Osteocyte (in vitro differentiated cells): Measurements from ENCODE around the gene ZNF354B. TPM values are rescaled to one million over a fixed set of nuclear protein-coding genes. Genes with fewer than 3 reads are reported as not detected.

ENCODE experiments used
- DNase-seq: peaks from one replicate; pipeline ENCODE4 v3.0.0; 2021; ENCODE audit warnings: mixed read lengths; ENCODE audit not compliant: unreplicated experiment; ENCODE audit errors: extremely low spot score
- H3K27ac Mint-ChIP-seq: one replicate; pipeline ENCODE4 v1.8.0; 2021; ENCODE audit warnings: mild to moderate bottlenecking, mixed read lengths; ENCODE audit not compliant: unreplicated experiment
- H3K27me3 Mint-ChIP-seq: one replicate; pipeline ENCODE4 v1.8.0; 2021; ENCODE audit warnings: mixed read lengths; ENCODE audit not compliant: unreplicated experiment
- H3K36me3 Mint-ChIP-seq: one replicate; pipeline ENCODE4 v1.8.0; 2021; ENCODE audit warnings: mixed read lengths; ENCODE audit not compliant: unreplicated experiment
- H3K4me1 Mint-ChIP-seq: one replicate; pipeline ENCODE4 v1.8.0; 2021; ENCODE audit warnings: mixed read lengths; ENCODE audit not compliant: unreplicated experiment
- H3K4me3 Mint-ChIP-seq: one replicate; pipeline ENCODE4 v1.8.0; 2021; ENCODE audit warnings: mild to moderate bottlenecking, moderate library complexity, mixed read lengths; ENCODE audit not compliant: unreplicated experiment
- H3K9me3 Mint-ChIP-seq: one replicate; pipeline ENCODE4 v1.8.0; 2021; ENCODE audit warnings: mixed read lengths; ENCODE audit not compliant: unreplicated experiment
- total RNA-seq: library from RNA; stranded (reverse); gene quantifications from 2 replicates; pipeline ENCODE4 v1.2.1, GENCODE V29; 2021
- TF ChIP-seq, protein P1 (sequence below): fragments of 200-600 bp; sonication (generic); IDR thresholded peaks from 2 replicates; pipeline ENCODE4 v1.5.0; 2021; ENCODE audit warnings: antibody characterized with exemption, mild to moderate bottlenecking, moderate library complexity

The ZNF354B gene
- total RNA-seq, 1 donor from 2014 or later = 20.0 TPM

- H3K4me1 Mint-ChIP-seq = no peaks in the 10 kb centered on the region
- no peak overlapping the region for H3K4me3 Mint-ChIP-seq
- TF ChIP-seq, protein P1, sequence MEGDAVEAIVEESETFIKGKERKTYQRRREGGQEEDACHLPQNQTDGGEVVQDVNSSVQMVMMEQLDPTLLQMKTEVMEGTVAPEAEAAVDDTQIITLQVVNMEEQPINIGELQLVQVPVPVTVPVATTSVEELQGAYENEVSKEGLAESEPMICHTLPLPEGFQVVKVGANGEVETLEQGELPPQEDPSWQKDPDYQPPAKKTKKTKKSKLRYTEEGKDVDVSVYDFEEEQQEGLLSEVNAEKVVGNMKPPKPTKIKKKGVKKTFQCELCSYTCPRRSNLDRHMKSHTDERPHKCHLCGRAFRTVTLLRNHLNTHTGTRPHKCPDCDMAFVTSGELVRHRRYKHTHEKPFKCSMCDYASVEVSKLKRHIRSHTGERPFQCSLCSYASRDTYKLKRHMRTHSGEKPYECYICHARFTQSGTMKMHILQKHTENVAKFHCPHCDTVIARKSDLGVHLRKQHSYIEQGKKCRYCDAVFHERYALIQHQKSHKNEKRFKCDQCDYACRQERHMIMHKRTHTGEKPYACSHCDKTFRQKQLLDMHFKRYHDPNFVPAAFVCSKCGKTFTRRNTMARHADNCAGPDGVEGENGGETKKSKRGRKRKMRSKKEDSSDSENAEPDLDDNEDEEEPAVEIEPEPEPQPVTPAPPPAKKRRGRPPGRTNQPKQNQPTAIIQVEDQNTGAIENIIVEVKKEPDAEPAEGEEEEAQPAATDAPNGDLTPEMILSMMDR = no peak
- no peaks in the 10 kb centered on the region for H3K27me3 Mint-ChIP-seq
- no peak overlapping the region for H3K27ac Mint-ChIP-seq
- no peak for DNase-seq
- peaks cover 26% of the 10 kb centered on the region for H3K36me3 Mint-ChIP-seq
- H3K9me3 Mint-ChIP-seq = peaks cover 65% of the 10 kb centered on the region
These were observed 72.3 kb downstream of the ZNF354B start for GRCh38 chr5:178931846-178932760.

Other genes with a start within 250 kb of the ZNF354B start
- gene CLK4, start 232.9 kb upstream of the ZNF354B start, total RNA-seq = 28.7 and 30.0 TPM in 2 replicates
- 15.7 and 16.8 TPM in 2 replicates for gene ZNF354A, start 129.3 kb upstream of the ZNF354B start, total RNA-seq
- 1.2 and 1.7 TPM in 2 replicates for gene ZFP2, start 36.0 kb downstream of the ZNF354B start, total RNA-seq
- 1.2 and 1.6 TPM in 2 replicates for gene ZNF454, start 81.2 kb downstream of the ZNF354B start, total RNA-seq
- not detected in 2 replicates for gene GRM6, start 135.4 kb downstream of the ZNF354B start, total RNA-seq
- gene ZNF879, start 163.9 kb downstream of the ZNF354B start, total RNA-seq = 4.2 and 5.2 TPM in 2 replicates
- gene ZNF354C, start 200.4 kb downstream of the ZNF354B start, total RNA-seq = 4.6 and 6.3 TPM in 2 replicates